Naive thymus-derived CD8-positive, alpha-beta T cell (primary cell): ENCODE results near the gene PKP2. TPM values are rescaled to one million over a fixed set of nuclear protein-coding genes. Genes with fewer than 3 reads are reported as not detected.
"Not testable (repeated sequence)": the region's sequence is repeated elsewhere in the genome, so short reads cannot be mapped to it uniquely, and the experiment has no call there.

Experiments
- ATAC-seq, 2 donors: fragments of 150-1000 bp; cut with Tn5 transposase in 1 of 2; sonication (Bioruptor Pico), chemical (Tn5 transposase) in 1 of 2; 1 replicate in 1 of 2; 2 replicates in 1 of 2; pipeline ENCODE4 v1.10.0; 2021; ENCODE audit warnings: mild to moderate bottlenecking in 2 of 2, moderate library complexity in 2 of 2
- POLR2A ChIA-PET: fragments of 350-600 bp; sonication (Branson Sonifier 250); formaldehyde crosslinking; loops from one replicate; lab custom pipeline; 2021; ENCODE audit warnings: antibody characterized with exemption; lab: Charles Lee
- DNase-seq, 10 donors: peaks; one replicate each; pipeline versions ENCODE4 v3.0.0 to v3.0.0-alpha.2; 2020 to 2022
- H3K27ac Mint-ChIP-seq, 10 donors: one replicate each; pipeline ENCODE4 v1.8.0; 2020 to 2022; ENCODE audit warnings: mild to moderate bottlenecking in 10 of 10, mixed read lengths in 10 of 10, moderate library complexity in 4 of 10, inconsistent platforms in 1 of 10
- H3K27me3 Mint-ChIP-seq, 5 donors: one replicate each; pipeline ENCODE4 v1.8.0; 2021 to 2022; ENCODE audit warnings: mixed read lengths in 5 of 5
- H3K36me3 Mint-ChIP-seq, 3 donors: one replicate each; pipeline ENCODE4 v1.8.0; 2020 to 2022; ENCODE audit warnings: mixed read lengths in 3 of 3, mild to moderate bottlenecking in 2 of 3, inconsistent platforms in 1 of 3
- H3K4me1 Mint-ChIP-seq, 4 donors: one replicate each; pipeline ENCODE4 v1.8.0; 2021 to 2022; ENCODE audit warnings: mixed read lengths in 4 of 4
- H3K4me3 Mint-ChIP-seq, 10 donors: one replicate each; pipeline ENCODE4 v1.8.0; 2020 to 2022; ENCODE audit warnings: mild to moderate bottlenecking in 10 of 10, mixed read lengths in 10 of 10, moderate library complexity in 6 of 10, inconsistent platforms in 1 of 10
- H3K9me3 Mint-ChIP-seq, 9 donors: one replicate each; pipeline ENCODE4 v1.8.0; 2020 to 2022; ENCODE audit warnings: mixed read lengths in 9 of 9, mild to moderate bottlenecking in 3 of 9, inconsistent platforms in 1 of 9, moderate library complexity in 1 of 9
- polyA plus RNA-seq, 3 donors: library from polyadenylated mRNA; unstranded; fragments of 300-500 nt; fragmentation: Illumina TruSeq; gene quantifications; one replicate each; pipeline ENCODE4 v1.2.3, GENCODE V29; 2021
- total RNA-seq, 8 experiments: library from RNA in 2 of 8; stranded (reverse) in 2 of 8; gene quantifications; one replicate each; pipeline ENCODE4 v1.2.3 and lab custom pipeline; 2021 to 2026

The PKP2 gene
- total and polyA plus RNA-seq, 5 experiments from 2014 or later: not detected

GRCh38 chr12:32874078-32874477 is 22.5 kb downstream of the PKP2 start:
- Mint-ChIP-seq H3K36me3 (no peaks in the 10 kb centered on the region), H3K27me3 (peaks cover 5 to 18% (median 9%) of the 10 kb centered on the region in 5 donors), H3K4me3 (no peak overlapping the region), H3K27ac (no peak overlapping the region), H3K4me1 (no peaks in the 10 kb centered on the region), H3K9me3 (no peaks in the 10 kb centered on the region)
- DNase-seq (no peak), ATAC-seq (no peak)
- POLR2A ChIA-PET: no interaction called here

- H3K4me1 Mint-ChIP-seq, H3K36me3 Mint-ChIP-seq, ATAC-seq, H3K27ac Mint-ChIP-seq, H3K9me3 Mint-ChIP-seq, DNase-seq, POLR2A ChIA-PET, H3K4me3 Mint-ChIP-seq: not testable (repeated sequence)
- H3K27me3 Mint-ChIP-seq: peaks cover 5 to 18% (median 9%) of the 10 kb centered on the region in 5 donors
Measured at GRCh38 chr12:32872416-32872815, 24.2 kb downstream of the PKP2 start.

GRCh38 chr12:32870716-32871115 is 25.9 kb downstream of the PKP2 start:
- no peaks in the 10 kb centered on the region for H3K4me1 Mint-ChIP-seq
- no peak overlapping the region for H3K4me3 Mint-ChIP-seq
- POLR2A ChIA-PET: no interaction called here
- no peaks in the 10 kb centered on the region for H3K36me3 Mint-ChIP-seq
- ATAC-seq (no peak), DNase-seq (no peak)
- peaks cover 5 to 13% (median 9%) of the 10 kb centered on the region in 5 donors for H3K27me3 Mint-ChIP-seq
- no peaks in the 10 kb centered on the region for H3K9me3 Mint-ChIP-seq
- no peak overlapping the region for H3K27ac Mint-ChIP-seq

GRCh38 chr12:32868885-32869284 is 27.7 kb downstream of the PKP2 start:
- ATAC-seq (no peak), DNase-seq (no peak)
- H3K4me3 Mint-ChIP-seq: no peak overlapping the region
- no peak overlapping the region for H3K27ac Mint-ChIP-seq
- H3K4me1 Mint-ChIP-seq: no peaks in the 10 kb centered on the region
- POLR2A ChIA-PET: no interaction called here
- H3K36me3 Mint-ChIP-seq: no peaks in the 10 kb centered on the region
- H3K9me3 Mint-ChIP-seq: no peaks in the 10 kb centered on the region
- H3K27me3 Mint-ChIP-seq: peaks cover 5 to 9% (median 8%) of the 10 kb centered on the region in 5 donors

- no peak overlapping the region for H3K4me3 Mint-ChIP-seq
- no peak for DNase-seq
- ATAC-seq: no peak
- H3K27ac Mint-ChIP-seq: no peak overlapping the region
- H3K36me3 Mint-ChIP-seq: peaks cover 0 to 4% (median 0%) of the 10 kb centered on the region in 3 donors
- H3K9me3 Mint-ChIP-seq: peaks cover 0 to 2% (median 0%) of the 10 kb centered on the region in 9 donors
- H3K4me1 Mint-ChIP-seq: no peaks in the 10 kb centered on the region
- POLR2A ChIA-PET: no interaction called here
- peaks cover 0 to 11% (median 7%) of the 10 kb centered on the region in 5 donors for H3K27me3 Mint-ChIP-seq
Measured at GRCh38 chr12:32864731-32865130, 31.8 kb downstream of the PKP2 start.

- no peak overlapping the region for H3K4me3 Mint-ChIP-seq
- H3K4me1 Mint-ChIP-seq: no peaks in the 10 kb centered on the region
- POLR2A ChIA-PET: no interaction called here
- DNase-seq (no peak), ATAC-seq (no peak)
- H3K27ac Mint-ChIP-seq: no peak overlapping the region
- H3K9me3 Mint-ChIP-seq: peaks cover 0 to 2% (median 0%) of the 10 kb centered on the region in 9 donors
- H3K36me3 Mint-ChIP-seq: peaks cover 0 to 4% (median 0%) of the 10 kb centered on the region in 3 donors
- H3K27me3 Mint-ChIP-seq: peaks cover 0 to 11% (median 8%) of the 10 kb centered on the region in 5 donors
Measured at GRCh38 chr12:32863128-32863527, 33.4 kb downstream of the PKP2 start.

- not testable (repeated sequence) for ATAC-seq, H3K27ac Mint-ChIP-seq, H3K36me3 Mint-ChIP-seq
Measured at GRCh38 chr12:32861658-32862057, 34.9 kb downstream of the PKP2 start.

GRCh38 chr12:32860192-32860591 is 36.4 kb downstream of the PKP2 start:
- ATAC-seq: no peak
- no peaks in the 10 kb centered on the region for H3K4me1 Mint-ChIP-seq

More at GRCh38 chr12:32861658-32862057, 34.9 kb downstream of the PKP2 start:
- H3K4me1 Mint-ChIP-seq, DNase-seq, POLR2A ChIA-PET, H3K4me3 Mint-ChIP-seq, H3K9me3 Mint-ChIP-seq: not testable (repeated sequence)
- H3K27me3 Mint-ChIP-seq: peaks cover 0 to 11% (median 8%) of the 10 kb centered on the region in 5 donors

GRCh38 chr12:32859389-32859788 is 37.2 kb downstream of the PKP2 start:
- Mint-ChIP-seq H3K27ac (no peak overlapping the region), H3K4me1 (no peaks in the 10 kb centered on the region), H3K27me3 (peaks cover 3 to 22% (median 14%) of the 10 kb centered on the region in 5 donors), H3K36me3 (peaks cover 0 to 4% (median 0%) of the 10 kb centered on the region in 3 donors), H3K9me3 (peaks cover 0 to 2% (median 0%) of the 10 kb centered on the region in 9 donors), H3K4me3 (no peak overlapping the region)
- no peak for ATAC-seq
- POLR2A ChIA-PET: no interaction called here
- no peak for DNase-seq

More at GRCh38 chr12:32860192-32860591, 36.4 kb downstream of the PKP2 start:
- no peak overlapping the region for H3K4me3 Mint-ChIP-seq
- DNase-seq: no peak
- H3K27ac Mint-ChIP-seq: no peak overlapping the region
- peaks cover 3 to 14% (median 8%) of the 10 kb centered on the region in 5 donors for H3K27me3 Mint-ChIP-seq
- POLR2A ChIA-PET: no interaction called here
- peaks cover 0 to 2% (median 0%) of the 10 kb centered on the region in 9 donors for H3K9me3 Mint-ChIP-seq
- peaks cover 0 to 4% (median 0%) of the 10 kb centered on the region in 3 donors for H3K36me3 Mint-ChIP-seq

- no peaks in the 10 kb centered on the region for H3K36me3 Mint-ChIP-seq
- no peak overlapping the region for H3K27ac Mint-ChIP-seq
- POLR2A ChIA-PET: no interaction called here
- ATAC-seq (no peak), DNase-seq (no peak)
- no peak overlapping the region for H3K4me3 Mint-ChIP-seq
- no peaks in the 10 kb centered on the region for H3K4me1 Mint-ChIP-seq
- H3K27me3 Mint-ChIP-seq: peaks cover 4 to 14% (median 6%) of the 10 kb centered on the region in 5 donors
- H3K9me3 Mint-ChIP-seq: no peaks in the 10 kb centered on the region
Measured at GRCh38 chr12:32854716-32855115, 41.9 kb downstream of the PKP2 start.

- POLR2A ChIA-PET: no interaction called here
- Mint-ChIP-seq H3K27ac (no peak overlapping the region), H3K4me3 (no peak overlapping the region), H3K27me3 (peaks cover 5 to 14% (median 8%) of the 10 kb centered on the region in 5 donors), H3K4me1 (no peaks in the 10 kb centered on the region), H3K36me3 (no peaks in the 10 kb centered on the region), H3K9me3 (no peaks in the 10 kb centered on the region)
- DNase-seq: no peak
- ATAC-seq: no peak
Measured at GRCh38 chr12:32854097-32854496, 42.5 kb downstream of the PKP2 start.

GRCh38 chr12:32847287-32847686 is 49.3 kb downstream of the PKP2 start:
- H3K27ac Mint-ChIP-seq: no peak overlapping the region
- no peak overlapping the region for H3K4me3 Mint-ChIP-seq
- ATAC-seq (no peak), DNase-seq (no peak)
- POLR2A ChIA-PET: no interaction called here
- H3K36me3 Mint-ChIP-seq: no peaks in the 10 kb centered on the region
- H3K4me1 Mint-ChIP-seq: no peaks in the 10 kb centered on the region
- H3K9me3 Mint-ChIP-seq: no peaks in the 10 kb centered on the region
- H3K27me3 Mint-ChIP-seq: peaks cover 2 to 7% (median 5%) of the 10 kb centered on the region in 5 donors

GRCh38 chr12:32846053-32846452 is 50.5 kb downstream of the PKP2 start:
- POLR2A ChIA-PET: no interaction called here
- Mint-ChIP-seq H3K27me3 (peaks cover 2 to 9% (median 5%) of the 10 kb centered on the region in 5 donors), H3K36me3 (no peaks in the 10 kb centered on the region), H3K4me1 (no peaks in the 10 kb centered on the region), H3K4me3 (no peak overlapping the region), H3K27ac (no peak overlapping the region), H3K9me3 (no peaks in the 10 kb centered on the region)
- DNase-seq: no peak
- no peak for ATAC-seq

GRCh38 chr12:32843528-32844095 is 53.0 kb downstream of the PKP2 start:
- ATAC-seq (no peak), DNase-seq (no peak)
- Mint-ChIP-seq H3K4me1 (no peaks in the 10 kb centered on the region), H3K27me3 (peaks cover 1 to 9% (median 4%) of the 10 kb centered on the region in 5 donors), H3K4me3 (no peak overlapping the region), H3K36me3 (no peaks in the 10 kb centered on the region), H3K27ac (no peak overlapping the region), H3K9me3 (no peaks in the 10 kb centered on the region)
- POLR2A ChIA-PET: no interaction called here
